GM12878 (cell line): ENCODE measurements around the gene ACD. TPM values are rescaled to one million over a fixed set of nuclear protein-coding genes. Genes with fewer than 3 reads are reported as not detected.

Experiments
- ATF7 ChIP-seq: fragments of 450-650 bp; IDR thresholded peaks from 2 replicates; pipeline ENCODE4 v1.6.1; 2016; ENCODE audit warnings: low read depth, mild to moderate bottlenecking
- BCLAF1 ChIP-seq: fragments of 450-650 bp; IDR thresholded peaks from 2 replicates; pipeline ENCODE4 v1.6.1; 2017; ENCODE audit warnings: antibody characterized with exemption, mild to moderate bottlenecking, moderate library complexity
- CBX3 ChIP-seq: fragments of 200-600 bp; sonication (generic); IDR thresholded peaks from 2 replicates; pipeline ENCODE4 v1.6.1; 2016; ENCODE audit warnings: low read depth, borderline replicate concordance
- CHD2 ChIP-seq: IDR thresholded peaks from 2 replicates; pipeline ENCODE4 v1.6.1; 2011; ENCODE audit warnings: low read depth, low read length, improper control_type of control experiment, borderline replicate concordance
- CREM ChIP-seq: IDR thresholded peaks from 2 replicates; pipeline ENCODE4 v1.6.1; 2014; ENCODE audit warnings: antibody characterized with exemption, low read depth
- FOXK2 ChIP-seq: fragments of 450-650 bp; IDR thresholded peaks from 2 replicates; pipeline ENCODE4 v1.6.1; 2017; ENCODE audit warnings: mild to moderate bottlenecking, moderate library complexity
- IRF5 ChIP-seq: fragments of 450-650 bp; IDR thresholded peaks from 2 replicates; pipeline ENCODE4 v1.6.1; 2017; ENCODE audit warnings: borderline replicate concordance
- LARP7 ChIP-seq: fragments of 450-650 bp; IDR thresholded peaks from 2 replicates; pipeline ENCODE4 v1.6.1; 2017; ENCODE audit warnings: mild to moderate bottlenecking
- NBN ChIP-seq: fragments of 450-650 bp; IDR thresholded peaks from 2 replicates; pipeline ENCODE4 v1.6.1; 2016
- NFYA ChIP-seq: IDR thresholded peaks from 2 replicates; pipeline ENCODE4 v1.6.1; 2011; ENCODE audit warnings: low read depth, mild to moderate bottlenecking, low read length, improper control_type of control experiment, borderline replicate concordance
- PAX5 ChIP-seq: IDR thresholded peaks from 2 replicates; pipeline ENCODE4 v1.6.1; 2011; ENCODE audit warnings: low read depth, low read length, borderline replicate concordance
- PAX8 ChIP-seq: fragments of 450-650 bp; IDR thresholded peaks from 2 replicates; pipeline ENCODE4 v1.6.1; 2017; ENCODE audit warnings: mild to moderate bottlenecking, moderate library complexity
- POLR2AphosphoS5 ChIP-seq: IDR thresholded peaks from 2 replicates; pipeline ENCODE4 v1.6.1; 2011; ENCODE audit warnings: mild to moderate bottlenecking, low read length, inconsistent platforms
- PRDM15 ChIP-seq: fragments of 450-650 bp; formaldehyde crosslinking; IDR thresholded peaks from 2 replicates; pipeline ENCODE4 v1.4.0; 2020; ENCODE audit warnings: mild to moderate bottlenecking, moderate library complexity
- RELA ChIP-seq: fragments of 450-650 bp; IDR thresholded peaks from 2 replicates; pipeline ENCODE4 v1.8.0; 2014; ENCODE audit warnings: borderline replicate concordance; ENCODE audit not compliant: partially characterized antibody
- RELB ChIP-seq: fragments of 450-650 bp; IDR thresholded peaks from 2 replicates; pipeline ENCODE4 v1.6.1; 2017; ENCODE audit warnings: low read depth, mild to moderate bottlenecking, moderate library complexity
- SIN3A ChIP-seq: IDR thresholded peaks from 2 replicates; pipeline ENCODE4 v1.6.1; 2012; ENCODE audit warnings: low read depth, low read length, improper control_type of control experiment
- SMAD5 ChIP-seq: IDR thresholded peaks from 2 replicates; pipeline ENCODE4 v1.6.1; 2016; ENCODE audit warnings: antibody characterized with exemption, low read depth
- SREBF2 ChIP-seq: IDR thresholded peaks from 2 replicates; pipeline ENCODE4 v1.6.1; 2012; ENCODE audit warnings: mild to moderate bottlenecking, low read length
- SUPT20H ChIP-seq: IDR thresholded peaks from 2 replicates; pipeline ENCODE4 v1.6.1; 2011; ENCODE audit warnings: low read depth, mild to moderate bottlenecking, low read length, moderate library complexity, borderline replicate concordance; ENCODE audit not compliant: control insufficient read depth
- TCF3 ChIP-seq: IDR thresholded peaks from 2 replicates; pipeline ENCODE4 v1.6.1; 2012; ENCODE audit warnings: low read depth, mild to moderate bottlenecking, low read length, borderline replicate concordance; ENCODE audit not compliant: insufficient read depth
- ZSCAN29 ChIP-seq: fragments of 450-650 bp; IDR thresholded peaks from 2 replicates; pipeline ENCODE4 v1.6.1; 2017; ENCODE audit warnings: mild to moderate bottlenecking, moderate library complexity
- polyA plus RNA-seq, 11 experiments: library from polyadenylated mRNA; depleted of rRNA in 4 of 11; unstranded in 6 of 11; stranded (reverse) in 5 of 11; fragments of >200 nt; fragmentation: Nextera tagmentation in 4 of 11; fragmentation: Illumina TruSeq in 1 of 11; extraction: Ambion mirVana in 4 of 11; extraction: Trizol in 1 of 11; gene quantifications; 1 replicate in 1 of 11; 2 replicates in 10 of 11; pipeline versions ENCODE4 v1.2.1 to v1.2.3, GENCODE V29; 2011 to 2016; ENCODE audit warnings: inconsistent platforms in 2 of 11, missing spikeins in 2 of 11, low read depth in 1 of 11
- total RNA-seq, 4 experiments: library from RNA; depleted of rRNA in 3 of 4; stranded (reverse); fragments of >200 nt in 3 of 4; fragmentation: Illumina TruSeq in 1 of 4; extraction: Trizol in 1 of 4; gene quantifications; 2 replicates each; pipeline versions ENCODE4 v1.2.1 to v1.2.3, GENCODE V29; 2013 to 2021

Gene ACD
- total and polyA plus RNA-seq, 10 of the 15 experiments (the other 5 are each of a cell fraction or from before 2014, with no cell fraction given): 2.9 to 46.7 (median 23.9) TPM

- TF ChIP-seq IRF5 (no peak), CHD2 (peak; percentile 41; the same call in 1 of the 2 replicates), ZSCAN29 (no peak), BCLAF1 (no peak), TCF3 (no peak), FOXK2 (no peak), NBN (no peak), CBX3 (no peak), SMAD5 (no peak), NFYA (no peak), RELA (peak; percentile 31), SUPT20H (no peak), RELB (no peak), SIN3A (peak; percentile 83), PAX8 (no peak), CREM (peak; percentile 52; the same call in 1 of the 2 replicates), SREBF2 (no peak), PAX5 (peak; percentile 87), PRDM15 (CRISPR knock-in tag) (no peak), LARP7 (peak; percentile 83; the same call in 1 of the 2 replicates), POLR2AphosphoS5 (no peak), ATF7 (no peak)
Measured at GRCh38 chr16:67666559-67667452, 6.7 kb upstream of the ACD start, which contains the start of the genes C16orf86 and ENKD1 (continued).
